Body of pancreas (tissue), 4 donors: ENCODE measurements around the gene CTH. TPM values are rescaled to one million over a fixed set of nuclear protein-coding genes. Genes with fewer than 3 reads are reported as not detected.

Experiments used
- ATAC-seq: fragments of 150-250 bp; one replicate; pipeline ENCODE4 v1.9.1; 2016
- DNase-seq, 4 donors: peaks; one replicate each; pipeline ENCODE4 v3.0.0-alpha.2; 2019
- H3K27ac ChIP-seq, 4 donors: fragments of 200-600 bp; sonication (generic); 1 replicate in 3 of 4; 2 replicates in 1 of 4; pipeline versions ENCODE4 v1.5.1 to v1.6.1; 2016 to 2019; ENCODE audit warnings: mild to moderate bottlenecking in 1 of 4, mixed read lengths in 1 of 4, moderate library complexity in 1 of 4
- H3K27me3 ChIP-seq, 2 donors: fragments of 200-600 bp; sonication (generic); one replicate each; pipeline ENCODE4 v1.6.0; 2016; ENCODE audit warnings: mild to moderate bottlenecking in 1 of 2
- H3K36me3 ChIP-seq, 2 donors: fragments of 200-600 bp; sonication (generic); replicated peaks in 1 of 2; 2 replicates each; pipeline ENCODE4 v1.5.1; 2016; ENCODE audit warnings: low read depth in 2 of 2; ENCODE audit not compliant: insufficient read depth in 1 of 2
- H3K4me1 ChIP-seq: fragments of 200-600 bp; sonication (generic); one replicate; pipeline ENCODE4 v1.6.0; 2016
- H3K4me3 ChIP-seq, 2 donors: fragments of 200-600 bp; sonication (generic); 1 replicate in 1 of 2; 2 replicates in 1 of 2; pipeline ENCODE4 v1.5.1; 2016 to 2019
- H3K9me3 ChIP-seq, 3 donors: fragments of 200-600 bp; sonication (generic); 1 replicate in 2 of 3; 2 replicates in 1 of 3; pipeline ENCODE4 v1.5.1; 2016
- CTCF ChIP-seq, 7 experiments: fragments of 450-650 bp in 4 of 7; fragments of 200-600 bp in 3 of 7; sonication (generic) in 3 of 7; IDR thresholded peaks; one replicate each; pipeline ENCODE4 v1.5.1; 2016 to 2019; ENCODE audit warnings: antibody characterized with exemption in 7 of 7
- POLR2A ChIP-seq, 3 donors: fragments of 450-650 bp; IDR thresholded peaks; one replicate each; pipeline ENCODE4 v1.6.1; 2016; ENCODE audit warnings: antibody characterized with exemption in 3 of 3, mild to moderate bottlenecking in 2 of 3
- WGBS, 2 donors: methylation state at CpG; one replicate each; pipeline ENCODE4 v1.1.5; 2017; 5-methylcytosine and 5-hydroxymethylcytosine counted together
- intact Hi-C: fragments of 100-400 bp; cut with DNase I; formaldehyde crosslinking; loops from one replicate; pipeline ENCODE4 v1.15.1; 2023
- total RNA-seq, 2 donors: library from RNA; depleted of rRNA; stranded (reverse); fragments of >200 nt; gene quantifications; one replicate each; pipeline ENCODE4 v1.1.0, GENCODE V29; 2016

CTH gene
- total RNA-seq, 2 donors from 2014 or later = 5.9 to 7.3 TPM

DNA sequence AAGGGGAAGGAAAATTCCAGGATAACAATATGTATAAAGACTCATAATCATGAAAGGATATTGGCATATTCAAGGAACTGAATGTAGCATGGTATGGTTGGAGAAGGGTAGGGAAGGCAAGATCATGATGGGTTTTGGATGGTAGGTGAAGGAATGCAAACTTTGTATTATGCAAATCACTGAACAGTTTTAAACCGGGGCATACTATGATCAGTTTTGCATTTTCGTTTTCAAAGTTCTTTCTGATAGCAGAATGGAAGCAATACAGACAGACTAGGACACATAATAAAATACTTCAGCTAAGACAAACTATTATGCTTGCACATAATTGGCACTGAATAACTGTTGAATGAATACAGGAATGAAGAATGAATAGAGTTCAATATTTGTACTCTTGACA lies 14.5 kb upstream of the CTH start:
- no peaks in the 10 kb centered on the region for H3K27me3 ChIP-seq
- no peak for TF ChIP-seq CTCF (IDR thresholded peaks at IDR 0.05)
- no peak for TF ChIP-seq POLR2A (IDR thresholded peaks at IDR 0.05)
- H3K4me3 ChIP-seq = no peak overlapping the region
- no peaks in the 10 kb centered on the region for H3K9me3 ChIP-seq
- 51 to 66% methylated on average over 2 of the region's 2 CpGs for WGBS, 2 donors
- DNase-seq (no peak), ATAC-seq (no peak)
- intact Hi-C loops = no loop called here
- no peaks in the 10 kb centered on the region for H3K4me1 ChIP-seq
- no peak overlapping the region for H3K27ac ChIP-seq
- no peaks in the 10 kb centered on the region for H3K36me3 ChIP-seq

DNA sequence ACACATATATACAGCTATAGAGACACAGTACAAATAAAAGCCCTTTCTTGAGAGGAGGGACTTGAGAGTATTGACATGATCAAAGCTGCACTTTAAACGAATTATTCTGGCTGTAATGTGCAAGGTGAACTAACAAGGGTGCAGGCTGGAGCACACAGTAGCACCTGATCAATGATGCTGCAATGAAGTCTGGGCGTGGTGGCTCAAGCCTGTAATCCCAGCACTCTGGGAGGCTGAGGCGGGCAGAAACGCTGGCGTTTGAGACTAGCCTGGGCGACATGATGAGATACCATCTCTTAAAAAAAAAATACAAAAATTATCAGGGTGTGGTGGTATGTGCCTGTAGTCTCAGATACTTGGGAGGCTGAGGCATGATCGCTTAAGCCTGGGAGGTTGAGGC lies 14.1 kb upstream of the CTH start:
- no peak overlapping the region for H3K27ac ChIP-seq
- DNase-seq (no peak), ATAC-seq (no peak)
- 79 to 82% methylated on average over 7 of the region's 7 CpGs for WGBS, 2 donors
- H3K9me3 ChIP-seq = no peaks in the 10 kb centered on the region
- no peaks in the 10 kb centered on the region for H3K4me1 ChIP-seq
- no peaks in the 10 kb centered on the region for H3K27me3 ChIP-seq
- H3K36me3 ChIP-seq = no peaks in the 10 kb centered on the region
- intact Hi-C loops = no loop called here
- H3K4me3 ChIP-seq = no peak overlapping the region
- no peak for TF ChIP-seq POLR2A (IDR thresholded peaks at IDR 0.05)

DNA sequence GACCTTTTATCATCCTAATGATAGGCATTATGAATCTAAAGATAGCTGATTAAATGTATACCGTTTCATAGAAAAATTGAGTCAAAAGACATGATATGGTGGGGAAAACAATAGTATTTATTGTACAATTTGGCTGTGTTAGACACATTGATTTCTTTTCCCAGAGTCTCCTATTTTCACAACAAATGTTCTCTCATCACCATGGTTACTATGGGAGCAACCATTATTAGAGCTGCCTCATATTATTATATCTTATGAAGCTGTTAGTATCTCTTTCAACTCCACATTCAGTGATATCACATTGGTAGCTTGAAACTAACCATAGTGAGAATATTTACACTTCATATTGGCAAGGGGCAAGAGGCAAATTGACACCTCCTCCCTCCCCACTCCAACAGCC lies 10.7 kb upstream of the CTH start:
- intact Hi-C loops = no loop called here
- Histone ChIP-seq H3K9me3 (no peaks in the 10 kb centered on the region), H3K4me1 (no peaks in the 10 kb centered on the region), H3K27me3 (no peaks in the 10 kb centered on the region), H3K36me3 (no peaks in the 10 kb centered on the region), H3K4me3 (no peak overlapping the region), H3K27ac (no peak overlapping the region)
- ATAC-seq = no peak
- TF ChIP-seq CTCF (IDR thresholded peaks at IDR 0.05) (no peak), POLR2A (IDR thresholded peaks at IDR 0.05) (no peak)
- DNase-seq = no peak
- WGBS, 2 donors = 67 to 77% methylated on average over 1 of the region's 1 CpG

DNA sequence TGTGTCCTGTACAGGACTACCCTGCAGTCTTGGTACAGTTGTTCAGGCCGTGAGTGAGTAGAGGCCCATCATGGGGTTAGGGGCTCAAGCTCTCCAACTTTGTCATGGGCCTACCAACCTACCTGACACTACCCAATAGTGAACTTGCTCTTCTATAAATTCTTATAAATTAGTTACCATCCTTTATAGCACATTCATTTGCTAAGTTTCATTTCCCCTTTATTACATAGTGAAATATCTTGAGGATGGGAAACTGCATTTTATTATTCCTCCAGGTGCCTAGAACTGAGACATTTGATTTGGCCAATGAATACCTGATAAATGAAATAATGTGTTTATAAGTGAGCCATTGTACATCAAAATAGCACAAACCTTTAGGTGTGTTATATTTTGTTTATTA lies 9.1 kb upstream of the CTH start:
- intact Hi-C loops = no loop called here
- ATAC-seq (no peak), DNase-seq (no peak)
- H3K36me3 ChIP-seq = no peaks in the 10 kb centered on the region
- no peak overlapping the region for H3K4me3 ChIP-seq
- WGBS, 2 donors = 95 to 100% methylated on average over 1 of the region's 1 CpG
- H3K4me1 ChIP-seq = no peaks in the 10 kb centered on the region
- H3K9me3 ChIP-seq = no peaks in the 10 kb centered on the region
- no peak overlapping the region for H3K27ac ChIP-seq
- TF ChIP-seq CTCF (IDR thresholded peaks at IDR 0.05) (no peak), POLR2A (IDR thresholded peaks at IDR 0.05) (no peak)
- H3K27me3 ChIP-seq = no peaks in the 10 kb centered on the region

- TF ChIP-seq CTCF (IDR thresholded peaks at IDR 0.05) (no peak), POLR2A (IDR thresholded peaks at IDR 0.05) (no peak)
- no peak overlapping the region for H3K27ac ChIP-seq
- no peaks in the 10 kb centered on the region for H3K4me1 ChIP-seq
- H3K36me3 ChIP-seq = no peaks in the 10 kb centered on the region
- no peak for ATAC-seq
- no peak overlapping the region for H3K4me3 ChIP-seq
- no peaks in the 10 kb centered on the region for H3K27me3 ChIP-seq
- intact Hi-C loops = no loop called here
- WGBS, 2 donors = 80 to 89% methylated on average over 2 of the region's 2 CpGs
- no peaks in the 10 kb centered on the region for H3K9me3 ChIP-seq
- DNase-seq = no peak
Observed at GRCh38 chr1:70403759-70404158, 7.3 kb upstream of the CTH start.
